IMR-90 (cell line): ENCODE data around the gene ADAP1. TPM values are rescaled to one million over a fixed set of nuclear protein-coding genes. Genes with fewer than 3 reads are reported as not detected.

Experiments
- ATAC-seq: fragments of 200-7000 bp; cut with Tn5 transposase; 2 replicates; pipeline ENCODE4 v1.9.1; 2020; ENCODE audit warnings: low read depth, mild to moderate bottlenecking, moderate library complexity
- BruUV-seq: library from RNA; stranded (reverse); fragments of 400-500 nt; replicated peaks from 2 replicates; lab custom pipeline; 2021; lab: Mats Ljungman, UMichigan
- CTCF ChIA-PET: fragments of 300-600 bp; formaldehyde crosslinking; extraction: SDS; loops from one replicate; lab custom pipeline; 2021; ENCODE audit warnings: antibody characterized with exemption; lab: Yijun Ruan, JAX
- POLR2A ChIA-PET: fragments of 300-600 bp; sonication (Branson Sonifier 250); formaldehyde crosslinking; loops from one replicate; lab custom pipeline; 2022; ENCODE audit warnings: antibody characterized with exemption; ENCODE audit not compliant: unreplicated experiment; lab: Charles Lee
- DNase-seq: peaks from one replicate; pipeline ENCODE4 v3.0.0; 2013
- H2AFZ ChIP-seq: replicated peaks from 2 replicates; pipeline ENCODE3; 2013; ENCODE audit warnings: low read length, mild to moderate bottlenecking; ENCODE audit not compliant: poor library complexity
- H2AK5ac ChIP-seq: 2 replicates; pipeline ENCODE4 v1.6.1; 2013; ENCODE audit warnings: low read depth, low read length, inconsistent platforms
- H2AK9ac ChIP-seq: replicated peaks from 2 replicates; pipeline ENCODE3; 2013; ENCODE audit warnings: mild to moderate bottlenecking, low read depth, low read length, moderate library complexity; ENCODE audit not compliant: poor library complexity
- H2BK120ac ChIP-seq: 2 replicates; pipeline ENCODE4 v1.6.1; 2013; ENCODE audit warnings: low read depth, low read length, inconsistent platforms
- H2BK15ac ChIP-seq: 3 replicates; pipeline ENCODE4 v1.6.1; 2013; ENCODE audit warnings: low read depth, low read length, inconsistent platforms
- H2BK20ac ChIP-seq: 2 replicates; pipeline ENCODE4 v1.6.1; 2013; ENCODE audit warnings: low read depth, mild to moderate bottlenecking, inconsistent platforms, low read length, moderate library complexity
- H2BK5ac ChIP-seq: 2 replicates; pipeline ENCODE4 v1.6.1; 2013; ENCODE audit warnings: mild to moderate bottlenecking, low read depth, low read length, inconsistent platforms; ENCODE audit not compliant: poor library complexity, severe bottlenecking
- H3K14ac ChIP-seq: replicated peaks from 2 replicates; pipeline ENCODE4 v1.6.1; 2013; ENCODE audit warnings: low read depth, low read length, inconsistent platforms
- H3K18ac ChIP-seq: 2 replicates; pipeline ENCODE4 v1.6.1; 2013; ENCODE audit warnings: low read depth, low read length, control low read depth
- H3K23ac ChIP-seq: 2 replicates; pipeline ENCODE4 v1.6.1; 2013; ENCODE audit warnings: low read depth, low read length, inconsistent platforms
- H3K27ac ChIP-seq: 2 replicates; pipeline ENCODE4 v1.5.1; 2013; ENCODE audit warnings: mild to moderate bottlenecking, control low read depth, low read length; ENCODE audit not compliant: insufficient read depth
- H3K27me3 ChIP-seq: 2 replicates; pipeline ENCODE4 v1.6.1; 2013; ENCODE audit warnings: low read length; ENCODE audit not compliant: control insufficient read depth, insufficient read depth
- H3K36me3 ChIP-seq: 2 replicates; pipeline ENCODE4 v1.6.1; 2013; ENCODE audit warnings: low read length, mixed read lengths; ENCODE audit not compliant: control insufficient read depth, insufficient read depth
- H3K4ac ChIP-seq: 2 replicates; pipeline ENCODE4 v1.6.1; 2013; ENCODE audit warnings: low read depth, low read length, inconsistent platforms
- H3K4me1 ChIP-seq: 2 replicates; pipeline ENCODE4 v1.6.1; 2013; ENCODE audit warnings: low read length, mixed read lengths; ENCODE audit not compliant: control insufficient read depth, insufficient read depth
- H3K4me2 ChIP-seq: 2 replicates; pipeline ENCODE4 v1.6.1; 2013; ENCODE audit warnings: low read depth, mild to moderate bottlenecking, control low read depth, low read length, moderate library complexity
- H3K4me3 ChIP-seq: 2 replicates; pipeline ENCODE4 v1.5.1; 2013; ENCODE audit warnings: low read depth, mild to moderate bottlenecking, control low read depth, low read length, moderate library complexity; ENCODE audit not compliant: insufficient read depth
- H3K56ac ChIP-seq: 2 replicates; pipeline ENCODE4 v1.6.1; 2013; ENCODE audit warnings: low read length, inconsistent platforms; ENCODE audit not compliant: insufficient read depth; ENCODE audit errors: extremely low read depth
- H3K79me1 ChIP-seq, 2 experiments: 2 replicates each; pipeline ENCODE4 v1.6.1; 2013; ENCODE audit warnings: low read length in 2 of 2, inconsistent platforms in 1 of 2, low read depth in 1 of 2
- H3K9ac ChIP-seq: 2 replicates; pipeline ENCODE4 v1.6.1; 2013; ENCODE audit warnings: low read depth, low read length, control low read depth
- H3K9me1 ChIP-seq: 2 replicates; pipeline ENCODE4 v1.6.1; 2013; ENCODE audit warnings: low read length, inconsistent platforms; ENCODE audit not compliant: insufficient read depth
- H3K9me3 ChIP-seq: 2 replicates; pipeline ENCODE4 v1.6.1; 2013; ENCODE audit warnings: low read length; ENCODE audit not compliant: control insufficient read depth, insufficient read depth
- H4K20me1 ChIP-seq: 2 replicates; pipeline ENCODE4 v1.6.1; 2013; ENCODE audit warnings: low read length, inconsistent platforms; ENCODE audit not compliant: insufficient read depth
- H4K5ac ChIP-seq: 2 replicates; pipeline ENCODE4 v1.6.1; 2013; ENCODE audit warnings: mild to moderate bottlenecking, low read depth, low read length, control low read depth
- H4K8ac ChIP-seq, 2 experiments: 2 replicates each; pipeline ENCODE4 v1.6.1; 2013; ENCODE audit warnings: low read depth in 2 of 2, low read length in 2 of 2, control low read depth in 1 of 2, inconsistent platforms in 1 of 2
- H4K91ac ChIP-seq: 2 replicates; pipeline ENCODE4 v1.6.1; 2013; ENCODE audit warnings: low read depth, low read length, inconsistent platforms; ENCODE audit not compliant: insufficient read depth
- BHLHE40 ChIP-seq: fragments of 150-350 bp; IDR thresholded peaks from 2 replicates; pipeline ENCODE4 v1.6.1; 2016; ENCODE audit warnings: mild to moderate bottlenecking, low read depth, low read length
- CHD1 ChIP-seq: IDR thresholded peaks from 2 replicates; pipeline ENCODE4 v1.6.1; 2012; ENCODE audit warnings: low read depth, low read length, improper control_type of control experiment
- FOS ChIP-seq: fragments of 150-350 bp; IDR thresholded peaks from 2 replicates; pipeline ENCODE4 v1.6.1; 2016; ENCODE audit warnings: low read depth, low read length
- MAFK ChIP-seq: IDR thresholded peaks from 2 replicates; pipeline ENCODE4 v1.6.1; 2012; ENCODE audit warnings: low read depth, low read length, improper control_type of control experiment
- MAZ ChIP-seq: IDR thresholded peaks from 2 replicates; pipeline ENCODE4 v1.6.1; 2012; ENCODE audit warnings: low read depth, mild to moderate bottlenecking, low read length, improper control_type of control experiment, moderate library complexity, borderline replicate concordance
- NFE2L2 ChIP-seq: fragments of 150-350 bp; IDR thresholded peaks from 2 replicates; pipeline ENCODE4 v1.6.1; 2016; ENCODE audit warnings: low read depth, mild to moderate bottlenecking, low read length
- POLR2A ChIP-seq: IDR thresholded peaks from 2 replicates; pipeline ENCODE4 v1.6.1; 2012; ENCODE audit warnings: mild to moderate bottlenecking, low read depth, low read length
- RFX5 ChIP-seq: IDR thresholded peaks from 2 replicates; pipeline ENCODE4 v1.8.0; 2012; ENCODE audit warnings: low read depth, mild to moderate bottlenecking, low read length, moderate library complexity
- WGBS, 2 experiments: methylation state at CpG; one replicate each; pipeline versions ENCODE4 v1.1.5 to v1.1.7; 2013; ENCODE audit warnings: missing lambda C conversion rate in 2 of 2; ENCODE audit not compliant: insufficient read length in 1 of 2; ENCODE audit errors: extremely low coverage in 2 of 2; 5-methylcytosine and 5-hydroxymethylcytosine counted together
- dilution Hi-C: fragments of 300-500 bp; cut with HindIII; formaldehyde crosslinking; loops from one replicate; pipeline ENCODE4 v1.14.3; 2018; ENCODE audit warnings: low sequenced_read_pairs; ENCODE audit not compliant: unreplicated experiment
- in situ Hi-C: fragments of 300-500 bp; cut with MboI; formaldehyde crosslinking; loops from 3 replicates; pipeline ENCODE4 v1.14.3; 2019; ENCODE audit warnings: low sequenced_read_pairs, inconsistent platforms, mixed read lengths
- intact Hi-C: fragments of 100-400 bp; cut with micrococcal nuclease; formaldehyde crosslinking; loops from 2 replicates; pipeline ENCODE4 v1.10.0; 2022
- polyA plus RNA-seq, 3 experiments: library from polyadenylated mRNA; depleted of rRNA; stranded (reverse); fragments of >200 nt; gene quantifications; 2 replicates each; pipeline ENCODE4 v1.2.3, GENCODE V29; 2012; ENCODE audit warnings: low replicate concordance in 1 of 3
- total RNA-seq: library from RNA; depleted of rRNA; stranded (reverse); fragments of >200 nt; gene quantifications from 2 replicates; pipeline ENCODE4 v1.2.3, GENCODE V29; 2012
- TF ChIP-seq, protein P1 (sequence below): fragments of 150-350 bp; IDR thresholded peaks from 2 replicates; pipeline ENCODE4 v1.6.1; 2017; ENCODE audit warnings: mild to moderate bottlenecking, antibody characterized with exemption, low read length, low read depth
- TF ChIP-seq, protein P2 (sequence below): conservative IDR thresholded peaks from 2 replicates; pipeline ENCODE4 v1.5.1; 2012; ENCODE audit warnings: mild to moderate bottlenecking, low read depth, low read length, improper control_type of control experiment

The ADAP1 gene
- total and polyA plus RNA-seq, 2 of the 4 experiments (the other 2 are of a cell fraction), result 1.4 to 2.0 TPM

GRCh38 chr7:956031-956430, 1.6 kb upstream of the ADAP1 start:
- intact Hi-C loops, result no loop called here
- 100% methylated on average over 1 of the region's 10 CpGs; no CpG with 5 or more reads in 1 of the 2 experiments for WGBS, 2 experiments
- BruUV-seq, result no TSS peak
- Histone ChIP-seq H2BK120ac (no peak overlapping the region), H3K27ac (no peak overlapping the region), H3K4ac (no peak overlapping the region), H4K8ac (no peak overlapping the region), H3K9me3 (no peaks in the 10 kb centered on the region), H2AFZ (peak overlapping the region; percentile 51), H2BK20ac (no peak overlapping the region), H3K27me3 (peaks cover 22% of the 10 kb centered on the region; the same call in 1 of the 2 replicates), H4K91ac (no peak overlapping the region), H3K9me1 (no peaks in the 10 kb centered on the region), H2AK9ac (no peak overlapping the region), H3K9ac (no peak overlapping the region), H4K5ac (no peak overlapping the region), H3K4me2 (no peak overlapping the region), H3K4me1 (no peaks in the 10 kb centered on the region; the same call in 1 of the 2 replicates), H3K79me1 (no peaks in the 10 kb centered on the region; a peak in 1 of 4 replicates), H3K4me3 (no peak overlapping the region), H2BK15ac (no peak overlapping the region), H3K18ac (no peak overlapping the region), H3K56ac (no peak overlapping the region), H3K23ac (no peak overlapping the region), H2AK5ac (no peak overlapping the region), H2BK5ac (no peak overlapping the region), H3K36me3 (no peaks in the 10 kb centered on the region), H4K20me1 (peaks cover 3% of the 10 kb centered on the region; the same call in 1 of the 2 replicates), H3K14ac (no peak overlapping the region)
- TF ChIP-seq POLR2A (no peak), CHD1 (no peak), MAFK (no peak), FOS (no peak), BHLHE40 (no peak), RFX5 (no peak), NFE2L2 (no peak), MAZ (no peak)
- TF ChIP-seq, protein P1, sequence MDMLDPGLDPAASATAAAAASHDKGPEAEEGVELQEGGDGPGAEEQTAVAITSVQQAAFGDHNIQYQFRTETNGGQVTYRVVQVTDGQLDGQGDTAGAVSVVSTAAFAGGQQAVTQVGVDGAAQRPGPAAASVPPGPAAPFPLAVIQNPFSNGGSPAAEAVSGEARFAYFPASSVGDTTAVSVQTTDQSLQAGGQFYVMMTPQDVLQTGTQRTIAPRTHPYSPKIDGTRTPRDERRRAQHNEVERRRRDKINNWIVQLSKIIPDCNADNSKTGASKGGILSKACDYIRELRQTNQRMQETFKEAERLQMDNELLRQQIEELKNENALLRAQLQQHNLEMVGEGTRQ, result no peak
- TF ChIP-seq, protein P2, sequence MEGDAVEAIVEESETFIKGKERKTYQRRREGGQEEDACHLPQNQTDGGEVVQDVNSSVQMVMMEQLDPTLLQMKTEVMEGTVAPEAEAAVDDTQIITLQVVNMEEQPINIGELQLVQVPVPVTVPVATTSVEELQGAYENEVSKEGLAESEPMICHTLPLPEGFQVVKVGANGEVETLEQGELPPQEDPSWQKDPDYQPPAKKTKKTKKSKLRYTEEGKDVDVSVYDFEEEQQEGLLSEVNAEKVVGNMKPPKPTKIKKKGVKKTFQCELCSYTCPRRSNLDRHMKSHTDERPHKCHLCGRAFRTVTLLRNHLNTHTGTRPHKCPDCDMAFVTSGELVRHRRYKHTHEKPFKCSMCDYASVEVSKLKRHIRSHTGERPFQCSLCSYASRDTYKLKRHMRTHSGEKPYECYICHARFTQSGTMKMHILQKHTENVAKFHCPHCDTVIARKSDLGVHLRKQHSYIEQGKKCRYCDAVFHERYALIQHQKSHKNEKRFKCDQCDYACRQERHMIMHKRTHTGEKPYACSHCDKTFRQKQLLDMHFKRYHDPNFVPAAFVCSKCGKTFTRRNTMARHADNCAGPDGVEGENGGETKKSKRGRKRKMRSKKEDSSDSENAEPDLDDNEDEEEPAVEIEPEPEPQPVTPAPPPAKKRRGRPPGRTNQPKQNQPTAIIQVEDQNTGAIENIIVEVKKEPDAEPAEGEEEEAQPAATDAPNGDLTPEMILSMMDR, result no peak
- ChIA-PET CTCF (no interaction called here), POLR2A (no interaction called here)
- DNase-seq (no peak), ATAC-seq (no peak)
- in situ Hi-C loops, result no loop called here
- dilution Hi-C loops, result no loop called here
